ENCODE measurements around the gene JDP2.

The JDP2 gene

GRCh38 chr14:75411214-75411540 is 16.6 kb upstream of the JDP2 start:
- no peaks in the 10 kb centered on the region for H3K36me3 ChIP-seq (ENCODE audit: control insufficient read depth in 2 of 2, insufficient read depth in 1 of 2, low read length in 2 of 2)
- TF ChIP-seq, protein P1, sequence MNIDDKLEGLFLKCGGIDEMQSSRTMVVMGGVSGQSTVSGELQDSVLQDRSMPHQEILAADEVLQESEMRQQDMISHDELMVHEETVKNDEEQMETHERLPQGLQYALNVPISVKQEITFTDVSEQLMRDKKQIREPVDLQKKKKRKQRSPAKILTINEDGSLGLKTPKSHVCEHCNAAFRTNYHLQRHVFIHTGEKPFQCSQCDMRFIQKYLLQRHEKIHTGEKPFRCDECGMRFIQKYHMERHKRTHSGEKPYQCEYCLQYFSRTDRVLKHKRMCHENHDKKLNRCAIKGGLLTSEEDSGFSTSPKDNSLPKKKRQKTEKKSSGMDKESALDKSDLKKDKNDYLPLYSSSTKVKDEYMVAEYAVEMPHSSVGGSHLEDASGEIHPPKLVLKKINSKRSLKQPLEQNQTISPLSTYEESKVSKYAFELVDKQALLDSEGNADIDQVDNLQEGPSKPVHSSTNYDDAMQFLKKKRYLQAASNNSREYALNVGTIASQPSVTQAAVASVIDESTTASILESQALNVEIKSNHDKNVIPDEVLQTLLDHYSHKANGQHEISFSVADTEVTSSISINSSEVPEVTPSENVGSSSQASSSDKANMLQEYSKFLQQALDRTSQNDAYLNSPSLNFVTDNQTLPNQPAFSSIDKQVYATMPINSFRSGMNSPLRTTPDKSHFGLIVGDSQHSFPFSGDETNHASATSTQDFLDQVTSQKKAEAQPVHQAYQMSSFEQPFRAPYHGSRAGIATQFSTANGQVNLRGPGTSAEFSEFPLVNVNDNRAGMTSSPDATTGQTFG (tag by site-specific recombination; IDR thresholded peaks at IDR 0.05; ENCODE audit: borderline replicate concordance), result no peak
- TF ChIP-seq SP2 (tag by site-specific recombination; IDR thresholded peaks at IDR 0.05), result no peak
- no peak for TF ChIP-seq BCL11A (tag by site-specific recombination; IDR thresholded peaks at IDR 0.05; ENCODE audit: low read depth)
- TF ChIP-seq ZNF391 (tag by site-specific recombination; IDR thresholded peaks at IDR 0.05; ENCODE audit: borderline replicate concordance, low read depth), result no peak
- TF ChIP-seq FEZF1 (tag by site-specific recombination; IDR thresholded peaks at IDR 0.05), result no peak
- no peak for TF ChIP-seq ZNF239 (tag by site-specific recombination; IDR thresholded peaks at IDR 0.05)
- peaks cover 3% of the 10 kb centered on the region; the same call in 1 of the 2 replicates for H3K4me1 ChIP-seq (ENCODE audit: control insufficient read depth, insufficient read depth, low read length)
- H3K9me3 ChIP-seq (ENCODE audit: control insufficient read depth, insufficient read depth, low read depth, low read length), result no peaks in the 10 kb centered on the region
- ChIA-PET POLR2A (no interaction called here), CTCF (no interaction called here)
- no peak overlapping the region for H3K27ac ChIP-seq (ENCODE audit: extremely low read depth, low read depth, low read length)
- no peak overlapping the region for H3K4me3 ChIP-seq (ENCODE audit: low read depth, low read length)

- ChIA-PET CTCF (no interaction called here), POLR2A (no interaction called here)
- Histone ChIP-seq H3K4me3 (ENCODE audit: low read depth, low read length) (no peak overlapping the region), H3K36me3 (ENCODE audit: control insufficient read depth in 2 of 2, insufficient read depth in 1 of 2, low read length in 2 of 2) (no peaks in the 10 kb centered on the region), H3K9me3 (ENCODE audit: control insufficient read depth, insufficient read depth, low read depth, low read length) (no peaks in the 10 kb centered on the region), H3K27ac (ENCODE audit: extremely low read depth, low read depth, low read length) (no peak overlapping the region), H3K4me1 (ENCODE audit: control insufficient read depth, insufficient read depth, low read length) (peaks cover 3% of the 10 kb centered on the region; the same call in 1 of the 2 replicates)
- TF ChIP-seq ZNF362 (tag by site-specific recombination; IDR thresholded peaks at IDR 0.05) (no peak), YY2 (tag by site-specific recombination; IDR thresholded peaks at IDR 0.05) (no peak), ZNF768 (tag by site-specific recombination; IDR thresholded peaks at IDR 0.05) (no peak), ZNF48 (tag by site-specific recombination; IDR thresholded peaks at IDR 0.05) (no peak), ZIC2 (tag by site-specific recombination; IDR thresholded peaks at IDR 0.05) (no peak), CTCF (tag by site-specific recombination; IDR thresholded peaks at IDR 0.05) (no peak), ZNF530 (tag by site-specific recombination; IDR thresholded peaks at IDR 0.05; ENCODE audit: low read depth) (no peak)
- TF ChIP-seq, protein P2, sequence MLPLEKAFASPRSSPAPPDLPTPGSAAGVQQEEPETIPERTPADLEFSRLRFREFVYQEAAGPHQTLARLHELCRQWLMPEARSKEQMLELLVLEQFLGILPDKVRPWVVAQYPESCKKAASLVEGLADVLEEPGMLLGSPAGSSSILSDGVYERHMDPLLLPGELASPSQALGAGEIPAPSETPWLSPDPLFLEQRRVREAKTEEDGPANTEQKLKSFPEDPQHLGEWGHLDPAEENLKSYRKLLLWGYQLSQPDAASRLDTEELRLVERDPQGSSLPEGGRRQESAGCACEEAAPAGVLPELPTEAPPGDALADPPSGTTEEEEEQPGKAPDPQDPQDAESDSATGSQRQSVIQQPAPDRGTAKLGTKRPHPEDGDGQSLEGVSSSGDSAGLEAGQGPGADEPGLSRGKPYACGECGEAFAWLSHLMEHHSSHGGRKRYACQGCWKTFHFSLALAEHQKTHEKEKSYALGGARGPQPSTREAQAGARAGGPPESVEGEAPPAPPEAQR (tag by site-specific recombination; IDR thresholded peaks at IDR 0.05), result no peak
These were observed 14.8 kb upstream of the JDP2 start for GRCh38 chr14:75413013-75413412.

GRCh38 chr14:75417674-75418073 is 10.1 kb upstream of the JDP2 start:
- Histone ChIP-seq H3K4me1 (ENCODE audit: control insufficient read depth, insufficient read depth, low read length) (no peaks in the 10 kb centered on the region), H3K9me3 (ENCODE audit: control insufficient read depth, insufficient read depth, low read depth, low read length) (no peaks in the 10 kb centered on the region), H3K36me3 (ENCODE audit: control insufficient read depth in 2 of 2, insufficient read depth in 1 of 2, low read length in 2 of 2) (no peaks in the 10 kb centered on the region), H3K27ac (ENCODE audit: extremely low read depth, low read depth, low read length) (no peak overlapping the region), H3K4me3 (ENCODE audit: low read depth, low read length) (no peak overlapping the region)
- CTCF ChIA-PET, result interaction anchor here (1.1 kb wide), 1 partner anchor 110 kb away, joined by 4 read pairs; no protein-coding TSS in a partner anchor
- POLR2A ChIA-PET, result no interaction called here
- TF ChIP-seq ZNF521 (tag by site-specific recombination; IDR thresholded peaks at IDR 0.05) (no peak), ZNF211 (tag by site-specific recombination; IDR thresholded peaks at IDR 0.05; ENCODE audit: low read depth) (no peak), ZNF423 (tag by site-specific recombination; IDR thresholded peaks at IDR 0.05) (no peak), KLF1 (tag by site-specific recombination; IDR thresholded peaks at IDR 0.05) (no peak), ZNF571 (tag by site-specific recombination; IDR thresholded peaks at IDR 0.05) (no peak), ZNF747 (tag by site-specific recombination; IDR thresholded peaks at IDR 0.05) (no peak), ZBTB44 (tag by site-specific recombination; IDR thresholded peaks at IDR 0.05) (no peak)
- TF ChIP-seq, protein P3, sequence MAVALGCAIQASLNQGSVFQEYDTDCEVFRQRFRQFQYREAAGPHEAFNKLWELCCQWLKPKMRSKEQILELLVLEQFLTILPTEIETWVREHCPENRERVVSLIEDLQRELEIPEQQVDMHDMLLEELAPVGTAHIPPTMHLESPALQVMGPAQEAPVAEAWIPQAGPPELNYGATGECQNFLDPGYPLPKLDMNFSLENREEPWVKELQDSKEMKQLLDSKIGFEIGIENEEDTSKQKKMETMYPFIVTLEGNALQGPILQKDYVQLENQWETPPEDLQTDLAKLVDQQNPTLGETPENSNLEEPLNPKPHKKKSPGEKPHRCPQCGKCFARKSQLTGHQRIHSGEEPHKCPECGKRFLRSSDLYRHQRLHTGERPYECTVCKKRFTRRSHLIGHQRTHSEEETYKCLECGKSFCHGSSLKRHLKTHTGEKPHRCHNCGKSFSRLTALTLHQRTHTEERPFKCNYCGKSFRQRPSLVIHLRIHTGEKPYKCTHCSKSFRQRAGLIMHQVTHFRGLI (tag by site-specific recombination; IDR thresholded peaks at IDR 0.05), result no peak

All from HEK293 (cell line).